ENCODE measurements around the gene LAMA2.

- TF ChIP-seq, protein P1, sequence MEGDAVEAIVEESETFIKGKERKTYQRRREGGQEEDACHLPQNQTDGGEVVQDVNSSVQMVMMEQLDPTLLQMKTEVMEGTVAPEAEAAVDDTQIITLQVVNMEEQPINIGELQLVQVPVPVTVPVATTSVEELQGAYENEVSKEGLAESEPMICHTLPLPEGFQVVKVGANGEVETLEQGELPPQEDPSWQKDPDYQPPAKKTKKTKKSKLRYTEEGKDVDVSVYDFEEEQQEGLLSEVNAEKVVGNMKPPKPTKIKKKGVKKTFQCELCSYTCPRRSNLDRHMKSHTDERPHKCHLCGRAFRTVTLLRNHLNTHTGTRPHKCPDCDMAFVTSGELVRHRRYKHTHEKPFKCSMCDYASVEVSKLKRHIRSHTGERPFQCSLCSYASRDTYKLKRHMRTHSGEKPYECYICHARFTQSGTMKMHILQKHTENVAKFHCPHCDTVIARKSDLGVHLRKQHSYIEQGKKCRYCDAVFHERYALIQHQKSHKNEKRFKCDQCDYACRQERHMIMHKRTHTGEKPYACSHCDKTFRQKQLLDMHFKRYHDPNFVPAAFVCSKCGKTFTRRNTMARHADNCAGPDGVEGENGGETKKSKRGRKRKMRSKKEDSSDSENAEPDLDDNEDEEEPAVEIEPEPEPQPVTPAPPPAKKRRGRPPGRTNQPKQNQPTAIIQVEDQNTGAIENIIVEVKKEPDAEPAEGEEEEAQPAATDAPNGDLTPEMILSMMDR (IDR thresholded peaks at IDR 0.05), result no peak
- TF ChIP-seq POLR2A (IDR thresholded peaks at IDR 0.05), result no peak
These were observed 630.5 kb downstream of the LAMA2 start for GRCh38 chr6:129513471-129513870.
